Measurements from ENCODE around the gene KNTC1.
"Not testable (repeated sequence)": the region's sequence is repeated elsewhere in the genome, so short reads cannot be mapped to it uniquely, and the experiment has no call there.

KNTC1 gene

GRCh38 chr12:122563361-122563760 is 36.3 kb downstream of the KNTC1 start:
- DNase-seq: no peak

DNA sequence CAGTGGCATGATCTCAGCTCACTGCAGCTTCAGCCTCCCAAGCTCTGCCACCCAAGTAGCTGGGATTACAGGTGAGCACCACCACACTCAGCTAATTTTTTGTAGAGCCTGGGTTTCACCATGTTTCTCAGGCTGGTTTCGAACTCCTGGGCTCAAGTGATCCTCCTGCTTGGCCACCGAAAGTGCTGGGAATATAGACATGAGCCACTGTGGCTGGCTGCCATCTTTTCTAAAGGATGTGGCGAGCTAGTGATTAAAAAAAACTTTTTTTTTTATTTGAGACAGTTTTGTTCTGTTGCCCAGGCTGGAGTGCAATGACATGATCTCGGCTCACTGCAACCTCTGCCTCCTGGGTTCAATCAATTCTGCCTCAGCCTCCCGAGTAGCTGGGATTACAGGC is 39.8 kb downstream of the KNTC1 start:
- not testable (repeated sequence) for DNase-seq

DNA sequence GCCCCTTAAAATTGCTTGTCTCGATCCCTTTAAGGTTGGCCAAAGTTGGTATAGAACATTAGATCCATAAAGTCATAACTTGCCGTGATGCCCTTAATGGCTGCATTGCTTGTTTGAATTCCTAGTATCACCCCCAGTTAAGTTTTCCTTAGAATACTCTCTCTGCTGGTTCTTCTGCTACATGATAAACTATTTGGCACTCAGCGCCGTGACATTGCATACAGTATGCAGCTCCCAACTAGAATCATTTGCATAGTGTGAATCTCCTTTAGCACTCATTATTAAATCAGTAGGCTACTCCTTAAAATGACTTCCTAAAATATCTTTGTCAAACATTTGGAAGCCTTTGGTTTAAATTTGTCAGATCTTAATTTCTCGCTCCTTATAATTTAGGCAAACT is 42.2 kb downstream of the KNTC1 start:
- no peak for DNase-seq

GRCh38 chr12:122570006-122570405 is 43.0 kb downstream of the KNTC1 start:
- DNase-seq: not testable (repeated sequence)

DNA sequence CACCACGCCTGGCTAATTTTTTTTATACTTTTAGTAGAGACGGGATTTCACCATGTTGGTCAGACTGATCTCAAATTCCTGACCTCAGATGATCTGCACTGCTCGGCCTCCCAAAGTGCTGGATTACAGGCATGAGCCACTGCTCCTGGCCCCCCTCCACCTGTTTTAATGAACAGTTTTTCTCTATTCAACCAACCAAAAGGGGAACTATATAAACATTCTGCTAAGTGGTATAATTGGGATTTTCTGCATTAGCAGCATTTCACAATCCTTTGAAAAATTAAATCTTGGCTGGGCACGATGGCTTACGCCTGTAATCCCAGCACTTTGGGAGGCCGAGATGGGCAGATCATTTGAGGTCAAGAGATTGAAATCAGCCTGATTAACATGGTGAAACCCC is 44.8 kb downstream of the KNTC1 start:
- DNase-seq: no peak

DNA sequence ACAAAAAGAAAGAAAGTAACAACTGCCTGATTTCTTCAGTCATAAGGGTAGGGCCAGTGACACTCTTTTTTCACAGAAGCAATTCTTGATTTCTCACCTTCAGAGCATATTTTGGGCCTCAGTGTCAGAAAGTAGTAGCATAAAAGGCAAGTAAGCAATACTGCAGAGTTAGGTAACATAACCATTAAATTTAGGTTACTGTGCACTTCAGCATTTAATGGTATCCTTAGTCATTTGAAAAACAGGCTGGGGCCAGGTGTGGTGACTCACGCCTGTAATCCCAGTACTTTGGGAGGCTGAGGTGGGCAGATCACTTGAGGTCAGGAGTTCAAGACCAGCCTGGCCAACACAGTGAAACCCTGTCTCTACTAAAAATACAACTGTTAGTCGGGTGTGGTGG is 56.2 kb downstream of the KNTC1 start:
- DNase-seq: not testable (repeated sequence)

DNA sequence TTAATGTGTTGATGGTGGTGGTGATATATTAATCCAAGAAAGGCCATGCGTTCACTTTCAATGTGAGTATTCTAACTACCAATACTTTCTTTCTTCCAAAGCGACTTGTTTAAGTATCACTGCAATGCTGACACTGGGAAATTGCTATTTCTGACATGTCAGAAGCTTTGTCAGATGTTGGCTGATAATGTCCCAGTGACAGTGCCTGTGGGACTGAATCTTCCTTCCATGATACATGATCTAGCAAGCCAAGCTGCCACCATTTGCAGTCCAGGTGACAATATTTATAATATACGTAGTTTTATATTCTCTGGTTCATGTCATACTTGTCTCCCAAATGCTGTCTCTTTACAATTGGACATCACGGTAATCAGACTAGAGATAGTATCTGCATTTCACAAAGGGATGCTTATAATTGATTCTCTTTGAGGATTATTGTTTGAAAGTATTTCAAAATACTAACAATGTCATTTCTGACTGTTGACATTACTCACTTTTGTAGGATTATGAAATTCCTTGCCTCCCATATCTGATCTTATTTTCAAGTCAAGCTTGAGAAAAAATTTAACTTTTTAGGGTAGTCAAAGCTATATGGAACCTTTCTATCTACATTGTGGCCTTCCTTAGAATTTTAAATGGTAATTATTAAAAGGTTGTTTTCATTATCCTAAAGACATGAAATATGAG is 57.3 kb downstream of the KNTC1 start:
- no peak for DNase-seq

- DNase-seq: no peak
These were observed 63.9 kb downstream of the KNTC1 start for GRCh38 chr12:122590990-122591389.

DNA sequence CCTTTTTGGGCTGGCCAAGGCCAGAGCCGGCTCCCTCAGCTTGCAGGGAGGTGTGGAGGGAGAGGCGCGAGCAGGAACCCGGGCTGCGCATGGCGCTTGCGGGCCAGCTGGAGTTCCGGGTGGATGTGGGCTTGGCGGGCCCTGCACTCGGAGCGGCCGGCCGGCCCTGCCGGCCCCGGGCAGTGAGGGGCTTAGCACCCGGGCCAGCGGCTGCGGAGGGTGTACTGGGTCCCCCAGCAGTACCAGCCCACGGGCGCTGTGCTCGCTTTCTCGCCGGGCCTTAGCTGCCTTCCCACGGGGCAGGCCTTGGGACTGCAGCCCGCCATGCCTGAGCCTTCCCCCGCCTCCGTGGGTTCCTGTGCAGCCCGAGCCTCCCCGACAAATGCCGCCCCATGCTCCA is 64.9 kb downstream of the KNTC1 start:
- not testable (repeated sequence) for DNase-seq

- peak; percentile 6 for DNase-seq
These were observed 65.5 kb downstream of the KNTC1 start for GRCh38 chr12:122592543-122592942.

- no peak for DNase-seq
These were observed 66.9 kb downstream of the KNTC1 start for GRCh38 chr12:122593910-122594309.

GRCh38 chr12:122596838-122597237 is 69.8 kb downstream of the KNTC1 start:
- no peak for DNase-seq

- no peak for DNase-seq
These were observed 75.4 kb downstream of the KNTC1 start for GRCh38 chr12:122602456-122602855.

GRCh38 chr12:122604993-122605392 is 77.9 kb downstream of the KNTC1 start:
- no peak for DNase-seq

GRCh38 chr12:122609732-122610131 is 82.7 kb downstream of the KNTC1 start:
- DNase-seq: no peak

DNA sequence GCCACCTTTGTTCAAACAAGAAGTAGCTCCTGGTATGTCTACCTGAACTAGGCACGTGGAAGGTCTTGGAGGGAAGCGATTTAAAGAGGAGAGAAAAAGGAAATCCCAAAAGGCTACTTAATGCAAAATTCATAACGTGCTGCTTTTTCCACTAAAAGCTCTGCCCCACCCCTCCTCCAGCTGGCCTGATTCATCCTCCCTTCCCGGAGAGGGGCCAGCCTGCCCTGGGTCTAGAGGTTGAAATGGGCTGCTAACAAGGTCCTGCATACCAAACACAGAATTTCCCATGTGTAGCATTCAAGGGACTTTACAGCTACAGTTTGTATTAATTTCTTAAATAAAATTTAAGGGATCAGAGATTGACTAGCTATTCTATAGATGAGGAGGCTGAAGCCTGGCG is 83.2 kb downstream of the KNTC1 start:
- no peak for DNase-seq

DNA sequence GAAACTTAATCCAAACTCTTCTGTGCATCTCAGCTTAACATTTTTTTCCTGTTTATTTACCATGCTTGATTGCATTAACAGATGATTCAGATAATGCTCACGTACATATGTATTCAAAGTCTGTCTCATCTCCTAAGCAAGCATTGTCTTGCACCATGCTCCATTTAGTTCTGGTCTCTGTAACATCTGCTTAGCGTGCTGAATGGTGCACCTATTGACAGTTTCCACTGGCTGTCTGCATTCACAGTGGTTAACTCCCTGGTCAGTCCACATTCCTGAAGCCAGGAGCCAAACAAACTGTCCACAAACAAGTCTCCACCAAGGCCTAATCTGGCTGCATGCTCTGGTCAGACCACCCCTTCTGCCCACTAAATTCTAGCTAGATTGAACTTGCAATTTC is 83.9 kb downstream of the KNTC1 start:
- no peak for DNase-seq

- no peak for DNase-seq
These were observed 87.8 kb downstream of the KNTC1 start for GRCh38 chr12:122614839-122615238.

GRCh38 chr12:122615780-122616179 is 88.7 kb downstream of the KNTC1 start:
- no peak for DNase-seq

DNA sequence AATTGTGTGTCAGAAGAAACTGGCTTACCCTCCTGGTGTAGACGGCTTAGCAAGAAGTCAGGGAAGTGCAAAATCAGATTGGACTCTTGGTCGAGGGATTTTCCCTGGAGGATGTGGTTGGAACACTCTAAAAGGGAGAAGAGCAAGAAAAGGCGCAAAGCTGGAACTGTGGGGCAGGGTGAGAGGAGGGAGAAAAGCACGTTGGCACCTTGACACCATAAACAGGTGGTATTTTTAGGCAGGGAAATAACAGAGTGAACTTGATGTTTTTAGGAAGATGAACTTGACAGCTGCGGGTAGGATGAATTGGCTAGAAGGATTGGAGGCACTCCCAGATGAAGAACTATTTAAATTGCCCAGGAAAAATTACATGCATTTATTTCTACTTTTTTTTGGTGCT is 108.4 kb downstream of the KNTC1 start:
- DNase-seq: no peak

DNA sequence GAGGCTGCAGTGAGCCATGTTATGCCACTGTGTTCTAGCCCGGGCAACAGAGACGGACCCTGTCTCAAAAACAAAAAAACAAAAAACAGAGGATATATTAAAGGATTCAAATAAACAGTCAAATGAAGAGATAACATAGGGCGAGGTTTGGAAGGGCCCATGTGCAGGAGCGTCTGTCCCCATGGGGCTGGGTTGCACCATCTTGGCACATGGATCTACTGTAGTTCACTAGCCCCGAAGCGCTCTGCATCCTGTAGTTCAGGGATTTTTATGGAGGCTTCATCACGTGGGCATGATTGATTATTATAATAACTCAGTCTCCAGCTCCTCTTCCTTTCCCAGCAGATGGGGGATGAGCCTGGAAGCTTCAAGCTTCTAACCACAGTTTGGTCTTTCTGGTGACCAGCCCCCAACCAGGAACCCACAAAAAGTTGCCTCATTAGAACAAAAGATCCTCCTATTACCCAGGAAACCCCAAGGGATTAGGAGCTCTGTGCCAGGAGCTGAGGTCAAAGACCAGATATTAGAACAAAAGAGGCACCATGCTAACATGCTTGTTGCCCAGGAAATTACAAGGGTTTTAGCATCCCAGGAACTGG is 116.3 kb downstream of the KNTC1 start:
- DNase-seq: no peak

DNA sequence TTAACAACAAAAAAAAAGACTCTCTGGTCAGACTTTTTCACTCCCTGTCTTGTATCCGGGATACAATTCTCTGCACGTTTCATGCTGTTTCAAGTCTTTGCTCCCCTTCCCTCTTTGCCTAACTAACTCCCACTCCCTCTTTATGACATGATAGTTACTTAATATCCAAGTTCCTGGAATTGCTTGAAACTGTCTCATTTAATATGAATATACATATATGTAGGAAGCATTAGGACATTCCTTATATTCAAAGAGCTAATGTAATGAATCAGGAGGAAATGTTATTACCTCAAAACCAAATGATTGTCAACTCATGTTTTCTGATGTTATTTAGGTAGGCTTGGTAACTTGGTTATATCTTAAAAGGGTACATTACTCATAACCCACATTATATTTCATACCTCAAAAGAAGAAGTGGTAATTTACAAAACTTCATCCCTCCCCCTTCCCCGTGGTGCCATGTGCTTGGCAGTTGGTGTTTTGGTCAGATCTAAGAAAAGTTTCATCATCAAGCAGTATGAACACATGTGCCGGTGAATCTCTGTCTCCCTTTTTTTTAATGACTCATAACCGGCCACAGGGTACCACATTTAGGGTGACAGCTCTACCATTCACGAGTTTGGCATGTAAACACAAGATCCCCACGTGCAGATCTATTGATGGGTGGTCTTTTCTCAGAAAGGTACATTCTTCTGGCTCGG is 119.6 kb downstream of the KNTC1 start:
- DNase-seq: peak; percentile 95

DNA sequence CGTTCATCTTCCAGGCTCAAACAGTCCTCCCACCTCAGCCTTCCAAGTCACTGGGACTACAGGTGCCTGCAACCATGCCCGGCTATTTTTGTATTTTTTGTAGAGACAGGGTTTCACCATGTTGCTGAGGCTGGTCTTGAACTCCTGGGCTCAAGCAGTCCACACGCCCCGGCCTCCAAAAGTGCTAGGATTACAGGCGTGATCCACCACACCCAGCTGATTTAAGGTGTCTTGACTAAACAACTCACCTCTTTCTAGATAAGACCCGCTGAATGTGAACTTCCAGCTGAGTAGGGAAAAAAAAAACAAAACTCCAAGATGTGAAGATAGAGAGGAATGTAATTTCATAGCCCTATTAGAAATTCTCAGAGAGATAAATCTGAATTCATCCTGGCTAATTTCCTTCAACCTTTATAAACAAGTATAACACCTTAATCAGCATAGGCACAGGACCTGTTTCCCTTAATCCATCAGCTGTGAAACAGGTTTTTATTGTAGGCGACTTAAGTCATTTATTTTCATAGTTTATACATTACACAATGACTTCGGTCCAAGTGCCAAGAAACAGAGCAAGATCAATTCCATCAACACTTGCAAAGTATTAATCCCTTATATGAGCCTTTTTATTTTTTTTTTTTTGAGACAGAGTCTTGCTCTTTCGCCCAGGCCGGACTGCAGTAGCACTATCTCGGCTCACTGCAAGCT is 124.6 kb downstream of the KNTC1 start:
- DNase-seq: no peak

GRCh38 chr12:122653291-122653690 is 126.2 kb downstream of the KNTC1 start:
- not testable (repeated sequence) for DNase-seq
